ENCODE data around the gene LTBP1.

The LTBP1 gene

DNA sequence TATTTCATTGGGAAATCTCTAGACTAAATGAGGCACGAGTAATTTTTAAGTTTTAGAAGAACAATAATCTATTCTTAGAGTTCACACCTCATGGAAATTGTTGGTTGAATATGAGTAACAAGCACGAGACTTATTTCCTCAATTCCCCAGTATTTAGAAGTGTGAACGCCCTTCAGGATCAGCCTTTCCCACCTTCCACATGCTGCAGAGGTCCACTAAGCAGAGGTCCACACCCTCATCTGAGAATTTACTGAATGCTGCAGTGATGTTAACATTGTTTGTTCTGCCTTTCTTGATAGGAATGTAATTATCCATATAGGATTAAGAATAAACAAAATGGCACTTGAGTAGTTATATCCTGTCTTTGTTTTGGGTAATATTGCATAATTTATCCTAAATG lies 41.8 kb downstream of the LTBP1 start:
- TF ChIP-seq, protein P1, sequence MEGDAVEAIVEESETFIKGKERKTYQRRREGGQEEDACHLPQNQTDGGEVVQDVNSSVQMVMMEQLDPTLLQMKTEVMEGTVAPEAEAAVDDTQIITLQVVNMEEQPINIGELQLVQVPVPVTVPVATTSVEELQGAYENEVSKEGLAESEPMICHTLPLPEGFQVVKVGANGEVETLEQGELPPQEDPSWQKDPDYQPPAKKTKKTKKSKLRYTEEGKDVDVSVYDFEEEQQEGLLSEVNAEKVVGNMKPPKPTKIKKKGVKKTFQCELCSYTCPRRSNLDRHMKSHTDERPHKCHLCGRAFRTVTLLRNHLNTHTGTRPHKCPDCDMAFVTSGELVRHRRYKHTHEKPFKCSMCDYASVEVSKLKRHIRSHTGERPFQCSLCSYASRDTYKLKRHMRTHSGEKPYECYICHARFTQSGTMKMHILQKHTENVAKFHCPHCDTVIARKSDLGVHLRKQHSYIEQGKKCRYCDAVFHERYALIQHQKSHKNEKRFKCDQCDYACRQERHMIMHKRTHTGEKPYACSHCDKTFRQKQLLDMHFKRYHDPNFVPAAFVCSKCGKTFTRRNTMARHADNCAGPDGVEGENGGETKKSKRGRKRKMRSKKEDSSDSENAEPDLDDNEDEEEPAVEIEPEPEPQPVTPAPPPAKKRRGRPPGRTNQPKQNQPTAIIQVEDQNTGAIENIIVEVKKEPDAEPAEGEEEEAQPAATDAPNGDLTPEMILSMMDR (IDR thresholded peaks at IDR 0.05; ENCODE audit: low read depth, low read length) = no peak
- no peak for DNase-seq (ENCODE audit: extremely low read depth, low read depth)

DNA sequence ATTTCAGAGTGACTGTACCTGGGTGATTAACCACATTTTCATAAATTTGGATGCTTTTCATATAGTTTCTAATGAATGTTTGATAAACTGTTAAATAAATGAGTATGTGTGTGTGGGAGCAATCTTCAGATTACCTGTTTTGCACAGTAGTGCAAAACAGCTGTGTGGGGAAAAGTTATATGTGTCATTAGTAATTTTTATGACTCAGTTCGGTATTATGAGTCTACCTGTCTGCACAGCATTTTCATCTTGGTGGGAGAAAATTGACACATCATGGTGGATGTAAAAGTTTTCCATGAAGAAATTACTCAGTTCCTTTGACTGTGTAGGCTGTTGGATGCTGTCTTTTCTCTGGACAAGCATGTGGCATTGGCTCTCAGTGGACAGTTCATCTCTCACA lies 43.8 kb downstream of the LTBP1 start:
- TF ChIP-seq, protein P1 (IDR thresholded peaks at IDR 0.05; ENCODE audit: low read depth, low read length) = no peak
- no peak for DNase-seq (ENCODE audit: extremely low read depth, low read depth)

DNA sequence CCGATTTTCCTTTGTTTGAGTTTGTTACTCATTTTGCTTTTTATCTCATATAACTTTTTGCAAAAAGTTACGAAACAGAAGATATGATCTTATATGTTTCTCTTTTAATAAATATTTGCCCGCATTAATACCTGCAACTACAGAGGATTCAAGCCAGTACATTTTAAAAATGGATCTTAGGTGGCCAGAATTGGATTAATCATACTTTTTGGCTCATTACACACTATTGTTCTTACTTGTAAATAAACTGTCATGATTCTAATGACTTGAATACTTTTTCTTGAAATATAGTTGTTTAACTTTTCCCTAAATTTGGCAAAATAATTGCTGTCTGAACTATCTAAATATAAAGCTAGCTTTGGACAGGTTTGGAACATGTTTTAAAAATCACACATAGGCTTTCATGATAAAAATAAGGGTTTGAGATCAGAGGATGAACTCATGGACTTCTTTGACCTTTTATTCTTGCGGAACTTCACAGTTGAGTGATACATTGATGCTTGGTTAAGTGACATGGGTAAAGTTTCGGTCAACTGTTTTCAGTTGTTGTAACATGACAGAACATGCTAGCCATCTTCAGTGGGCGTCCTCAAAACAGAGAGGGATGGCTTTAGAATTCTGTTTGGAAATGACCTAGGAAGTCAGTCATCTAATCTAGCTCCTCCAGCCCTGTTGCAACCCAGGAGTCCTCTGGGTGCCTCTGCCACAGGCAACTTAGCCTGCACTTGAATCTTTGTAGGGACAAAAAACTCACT lies 44.5 kb downstream of the LTBP1 start:
- TF ChIP-seq, protein P1 (IDR thresholded peaks at IDR 0.05; ENCODE audit: low read depth, low read length) = no peak
- DNase-seq (ENCODE audit: extremely low read depth, low read depth) = no peak

DNA sequence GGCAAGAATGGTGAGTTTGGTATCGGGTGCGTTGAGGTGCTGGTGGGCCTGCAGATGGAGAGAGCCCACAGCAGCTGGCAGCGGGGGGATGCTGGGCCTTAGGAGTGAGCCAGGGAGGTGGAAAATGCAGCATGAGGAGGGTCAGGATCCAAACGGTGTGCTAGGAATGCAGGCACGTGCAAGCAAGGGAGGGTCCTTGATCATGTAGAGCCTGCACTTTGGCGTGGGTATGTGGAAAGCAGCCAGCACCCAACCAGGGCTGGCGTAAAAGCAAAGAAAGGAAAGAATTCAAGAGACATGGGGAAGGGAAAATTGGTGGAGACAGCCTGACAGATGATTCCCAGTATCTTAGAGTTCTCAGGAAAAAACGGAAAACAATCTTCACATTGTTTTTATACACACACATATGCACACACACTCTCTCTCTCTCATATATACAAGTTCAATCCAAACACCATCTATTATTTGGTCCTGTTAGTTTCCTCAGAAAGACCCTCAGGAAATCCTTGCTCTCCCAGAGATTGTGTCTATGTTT lies 46.3 kb downstream of the LTBP1 start:
- DNase-seq (ENCODE audit: extremely low read depth, low read depth) = no peak
- TF ChIP-seq, protein P1 (IDR thresholded peaks at IDR 0.05; ENCODE audit: low read depth, low read length) = no peak

DNA sequence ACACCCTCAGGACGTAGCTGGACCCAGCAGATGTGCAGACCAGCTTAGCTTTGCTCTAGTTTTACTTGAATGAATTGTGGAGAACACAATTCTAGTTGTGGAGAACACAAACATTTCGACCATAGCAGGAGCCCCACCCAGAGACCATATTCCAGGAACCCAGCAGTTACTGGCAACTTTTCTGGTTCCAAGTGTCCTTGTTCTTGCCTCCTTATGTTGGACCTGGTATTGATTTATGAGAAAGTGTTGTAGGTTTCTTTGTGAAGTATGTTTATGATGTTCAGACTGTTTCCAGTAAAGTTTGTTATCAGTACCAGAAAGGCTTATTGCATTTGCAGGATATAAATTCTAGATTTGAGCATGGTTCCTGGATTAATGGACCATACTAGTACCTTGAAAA lies 51.0 kb downstream of the LTBP1 start:
- TF ChIP-seq, protein P1 (IDR thresholded peaks at IDR 0.05; ENCODE audit: low read depth, low read length) = no peak
- DNase-seq (ENCODE audit: extremely low read depth, low read depth) = no peak

DNA sequence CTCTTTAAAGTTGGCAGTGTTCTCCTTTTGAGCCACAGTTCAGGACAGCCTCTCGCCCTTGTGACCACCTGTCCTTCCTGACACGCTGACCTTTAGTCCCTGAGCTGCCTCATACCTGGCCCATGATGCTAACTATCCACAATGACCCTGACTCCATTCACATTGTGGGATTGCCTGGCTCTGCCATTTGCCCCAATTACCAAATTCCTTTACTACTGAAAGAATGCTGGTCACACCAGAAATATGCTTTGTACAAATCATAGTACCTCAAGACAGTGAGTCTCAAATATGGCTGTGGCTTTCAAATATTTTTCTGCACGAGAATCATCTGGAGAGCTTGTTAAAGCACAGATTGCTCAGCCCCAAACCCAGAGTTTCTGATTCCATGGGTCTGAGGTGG lies 54.2 kb downstream of the LTBP1 start:
- TF ChIP-seq, protein P1 (IDR thresholded peaks at IDR 0.05; ENCODE audit: low read depth, low read length) = no peak
- DNase-seq (ENCODE audit: extremely low read depth, low read depth) = no peak

DNA sequence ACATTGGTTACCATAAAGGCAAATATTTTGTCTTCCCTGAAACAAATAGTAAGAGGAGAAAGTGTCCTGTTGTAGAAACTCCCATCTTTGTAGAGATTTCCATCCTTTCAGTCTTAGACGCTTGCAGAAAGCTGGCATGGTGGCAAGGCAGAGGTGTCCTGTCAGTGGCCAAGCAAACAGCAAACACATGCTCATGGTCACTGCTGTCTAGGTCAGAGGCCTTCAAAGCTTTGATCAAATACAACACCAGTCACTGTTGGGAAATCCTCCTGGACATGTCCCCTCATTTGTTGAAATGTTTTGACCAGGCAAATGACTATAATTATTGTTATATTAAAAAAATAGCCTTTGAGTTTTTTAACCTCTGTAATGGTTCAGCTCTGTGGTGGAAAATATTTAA lies 55.1 kb downstream of the LTBP1 start:
- TF ChIP-seq, protein P1 (IDR thresholded peaks at IDR 0.05; ENCODE audit: low read depth, low read length) = no peak
- DNase-seq (ENCODE audit: extremely low read depth, low read depth) = no peak
